Measurements from ENCODE around the gene KRTAP9-6. TPM values are rescaled to one million over a fixed set of nuclear protein-coding genes. Genes with fewer than 3 reads are reported as not detected.

KRTAP9-6 gene
- total and polyA plus RNA-seq, 2 of the 13 experiments (the other 11 are each of a cell fraction or from before 2014, with no cell fraction given) = not detected

GRCh38 chr17:41304091-41304490, 38.9 kb downstream of the KRTAP9-6 start (continued):
- TF ChIP-seq FOXP4 (CRISPR knock-in tag; IDR thresholded peaks at IDR 0.05) (no peak), GATAD2A (CRISPR knock-in tag; IDR thresholded peaks at IDR 0.05) (no peak), DMTF1 (CRISPR knock-in tag; IDR thresholded peaks at IDR 0.05) (no peak), SRSF9 (IDR thresholded peaks at IDR 0.05; ENCODE audit: borderline replicate concordance, insufficient read depth, low read depth, low read length, poor library complexity, severe bottlenecking) (no peak), ELF4 (CRISPR knock-in tag; IDR thresholded peaks at IDR 0.05; ENCODE audit: borderline replicate concordance) (no peak)

- CTCF ChIA-PET (ENCODE audit: low intra/inter-chr PET ratio, low total read pairs) = no interaction called here
- ATAC-seq (no peak), FAIRE-seq (no peak), DNase-seq (ENCODE audit: low spot score) (no peak)
- Histone ChIP-seq H3K79me2 (ENCODE audit: insufficient read depth, low read length) (no peaks in the 10 kb centered on the region), H3K9me3 (ENCODE audit: low read length) (no peaks in the 10 kb centered on the region), H3K4me3 (replicated peaks in 1 of 3; ENCODE audit: insufficient read depth in 1 of 3, low read depth in 2 of 3, low read length in 3 of 3) (no peak overlapping the region), H3K27ac (ENCODE audit: extremely low read length, insufficient read depth, low read length) (no peak overlapping the region), H3K4me2 (ENCODE audit: low read depth, low read length) (no peak overlapping the region), H2AFZ (ENCODE audit: low read length) (no peak overlapping the region), H3K9ac (ENCODE audit: insufficient read depth, low read depth, low read length) (no peak overlapping the region), H4K20me1 (ENCODE audit: insufficient read depth, low read length) (no peaks in the 10 kb centered on the region), H3K27me3 (ENCODE audit: control insufficient read depth in 1 of 2, insufficient read depth in 2 of 2, low read length in 2 of 2) (peaks cover 3 to 33% of the 10 kb centered on the region in 2 experiments; a peak in 3 of 5 replicates), H3K4me1 (ENCODE audit: insufficient read depth, low read length) (no peaks in the 10 kb centered on the region), H3K36me3 (replicated peaks in 1 of 2; ENCODE audit: control insufficient read depth in 1 of 2, insufficient read depth in 2 of 2, low read length in 2 of 2) (no peaks in the 10 kb centered on the region)
- intact Hi-C loops (cut with micrococcal nuclease; ENCODE audit: unreplicated experiment) = no loop called here
- in situ Hi-C loops (cut with HindIII; ENCODE audit: extremely low pct_ligation_motif_present, low pct_unique_long_range_greater_than_20kb) = no loop called here
- BruUV-seq (replicated peaks) = no TSS peak
- POLR2A ChIA-PET = no interaction called here
- 60% methylated on average over 9 of the region's 9 CpGs for WGBS (ENCODE audit: low lambda C conversion rate)
- TF ChIP-seq ZFP1 (CRISPR knock-in tag; IDR thresholded peaks at IDR 0.05) (no peak), GRHL1 (CRISPR knock-in tag; conservative IDR thresholded peaks at IDR 0.05) (no peak), ZNF331 (CRISPR knock-in tag; IDR thresholded peaks at IDR 0.05) (no peak), ZSCAN21 (CRISPR knock-in tag; IDR thresholded peaks at IDR 0.05; ENCODE audit: borderline replicate concordance) (no peak), MNT (IDR thresholded peaks at IDR 0.05) (no peak), EP300 (IDR thresholded peaks at IDR 0.05; ENCODE audit: low read depth in 2 of 2, low read length in 2 of 2) (no peak), EP300 (CRISPR knock-in tag; IDR thresholded peaks at IDR 0.05; ENCODE audit: borderline replicate concordance) (no peak), TCF12 (IDR thresholded peaks at IDR 0.05) (no peak), TCF12 (CRISPR knock-in tag; IDR thresholded peaks at IDR 0.05) (no peak), ZBTB14 (CRISPR knock-in tag; IDR thresholded peaks at IDR 0.05) (no peak), HMGA1 (CRISPR knock-in tag; conservative IDR thresholded peaks at IDR 0.05) (no peak)
Measured at GRCh38 chr17:41307647-41308046, 42.5 kb downstream of the KRTAP9-6 start.
